Measurements from ENCODE around the gene PTGFRN.

The PTGFRN gene

DNA sequence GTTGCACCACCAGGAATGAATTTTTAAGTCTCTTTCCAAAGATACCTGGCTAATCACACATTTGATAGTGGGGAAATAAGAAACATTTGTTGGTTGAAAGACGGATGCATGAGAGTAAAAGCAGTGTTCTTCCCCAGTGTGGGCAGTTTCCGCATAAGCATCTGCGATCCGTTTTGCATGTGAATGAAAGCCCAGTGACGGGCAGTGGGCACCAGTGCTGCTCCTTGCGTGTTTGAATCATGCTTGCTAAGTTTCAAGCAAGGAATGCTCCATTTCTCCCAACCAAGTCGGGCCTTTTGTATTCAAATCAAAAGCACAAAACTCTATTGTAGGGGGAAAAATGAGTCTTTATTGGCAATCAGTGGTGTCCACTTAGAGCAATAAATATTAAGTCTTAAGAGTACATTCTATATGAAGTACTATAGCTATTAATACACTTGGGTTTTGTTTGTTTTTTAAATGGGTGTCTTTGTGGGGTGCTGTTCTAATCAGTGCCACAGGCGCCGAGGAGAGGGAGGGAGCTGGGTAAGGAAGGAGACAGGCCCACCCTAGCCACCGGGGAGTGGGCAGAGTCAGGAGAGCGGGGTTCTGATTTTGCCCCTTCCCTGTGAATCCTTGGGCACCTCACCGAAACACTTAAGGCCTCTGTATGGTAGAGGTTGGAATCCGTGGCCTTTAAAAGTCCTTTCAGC lies 750 bp upstream of the PTGFRN start:
- TF ChIP-seq CTCF (IDR thresholded peaks at IDR 0.05) = no peak

DNA sequence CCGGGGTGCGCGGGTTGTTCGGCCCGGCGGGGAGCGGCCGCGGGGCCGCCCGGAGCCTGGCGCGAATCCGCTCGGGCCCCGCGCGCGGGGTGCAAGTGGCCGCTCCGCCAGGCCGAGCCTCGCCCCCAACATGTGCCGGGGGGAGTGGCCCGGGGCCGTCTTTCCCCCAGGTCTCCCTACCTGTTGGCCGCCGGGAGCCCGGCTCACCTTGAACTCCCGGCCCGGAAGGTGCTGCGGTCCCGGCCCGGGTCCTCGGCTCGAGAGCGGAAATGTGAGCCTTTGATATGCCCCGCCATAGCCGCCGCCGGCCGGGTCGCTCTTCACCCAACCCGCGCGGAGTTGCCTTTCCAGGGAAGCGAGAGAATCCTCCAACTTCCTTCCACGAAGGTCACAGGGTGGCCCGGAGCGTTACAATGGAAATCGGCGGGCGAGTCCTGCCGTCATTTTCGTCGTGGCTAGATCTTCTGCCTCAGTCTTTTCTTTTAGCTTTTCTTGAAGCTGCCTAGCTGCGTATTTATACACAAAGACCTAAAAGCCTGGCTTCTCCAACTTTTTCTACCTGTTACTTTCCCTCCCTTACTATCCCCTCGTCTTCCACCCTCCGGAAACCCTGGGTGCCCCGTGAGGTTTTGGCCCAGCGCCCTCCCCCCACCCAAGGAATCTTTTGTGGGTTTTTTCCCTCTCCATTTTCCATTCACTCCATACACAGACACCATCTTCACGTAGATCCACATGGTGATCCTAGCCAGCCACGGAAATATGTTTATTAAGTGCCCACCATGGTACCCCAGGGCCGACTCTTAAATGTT lies 867 bp downstream of the PTGFRN start:
- no peak for TF ChIP-seq CTCF (IDR thresholded peaks at IDR 0.05)

- no peak for TF ChIP-seq CTCF (IDR thresholded peaks at IDR 0.05)
These were observed 1.5 kb downstream of the PTGFRN start for GRCh38 chr1:116911188-116911553.

DNA sequence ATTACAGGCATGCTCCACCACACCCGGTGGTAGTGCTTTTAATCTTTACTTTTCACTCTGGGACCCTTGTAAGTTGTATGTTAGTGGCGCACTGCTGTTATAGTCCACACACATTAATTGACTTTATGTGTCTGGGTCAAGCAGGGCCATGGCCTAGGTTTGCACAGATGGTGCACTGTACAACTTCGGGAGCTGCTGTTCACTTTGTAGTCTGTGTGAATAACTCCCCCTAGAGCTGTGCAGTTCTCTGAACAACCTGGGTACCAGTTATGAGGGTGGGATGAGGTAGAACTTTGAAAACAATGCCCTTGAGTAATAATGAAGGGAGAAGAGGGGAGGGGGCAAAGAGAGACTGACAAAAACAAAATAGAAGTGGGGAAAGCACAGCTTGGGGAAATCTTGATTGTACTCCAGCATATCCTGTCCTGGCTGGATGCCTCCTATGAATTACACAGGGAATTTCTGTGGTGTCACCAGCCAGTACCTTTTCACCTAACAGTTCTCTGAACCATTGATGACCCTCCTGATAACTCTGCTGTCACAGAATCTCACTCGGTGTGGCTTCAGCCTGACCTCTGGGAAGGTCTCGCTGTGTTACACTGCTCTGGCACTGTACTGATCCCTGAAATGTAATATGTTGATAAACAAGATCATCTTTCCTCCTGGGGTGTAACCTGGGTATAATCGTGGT lies 2.2 kb downstream of the PTGFRN start:
- TF ChIP-seq CTCF (IDR thresholded peaks at IDR 0.05) = no peak

DNA sequence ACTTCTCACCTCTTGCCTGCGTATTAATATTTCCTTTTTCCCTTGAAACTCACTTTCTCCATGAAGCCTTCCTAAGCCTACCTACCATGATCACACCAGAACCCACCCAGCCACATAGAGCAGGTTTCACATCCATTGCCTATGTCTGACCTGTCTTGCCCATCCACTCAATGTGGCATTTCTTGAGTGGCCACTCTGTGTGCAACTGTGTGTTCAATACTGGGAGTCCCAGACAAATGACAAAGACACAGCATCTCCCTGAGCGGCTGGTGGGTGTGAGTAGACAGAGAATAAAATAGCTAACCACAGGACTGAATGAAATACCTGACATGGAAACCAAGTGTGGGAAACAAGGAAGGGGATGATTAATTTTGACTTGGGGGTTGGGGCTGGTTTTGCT lies 3.1 kb downstream of the PTGFRN start:
- no peak for TF ChIP-seq CTCF (IDR thresholded peaks at IDR 0.05)

DNA sequence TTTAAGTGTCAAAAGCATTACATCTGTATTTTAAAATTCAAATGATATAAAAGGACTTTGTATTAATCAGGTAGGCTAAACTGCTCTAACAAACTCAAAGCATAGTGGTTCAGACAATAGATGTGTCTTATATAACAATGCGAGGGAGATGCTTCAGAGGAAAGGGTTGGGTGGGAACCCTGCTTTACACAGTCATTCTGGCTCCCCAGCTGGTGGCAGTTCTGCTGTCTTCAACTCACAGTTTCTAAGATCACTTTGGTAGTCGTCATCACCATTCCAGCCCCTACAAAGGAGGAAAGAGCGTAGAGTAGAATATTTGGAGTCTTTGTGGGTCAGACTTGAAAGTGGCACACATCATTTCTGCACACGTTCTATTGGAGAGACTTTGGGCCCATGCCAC lies 4.2 kb downstream of the PTGFRN start:
- no peak for TF ChIP-seq CTCF (IDR thresholded peaks at IDR 0.05)

DNA sequence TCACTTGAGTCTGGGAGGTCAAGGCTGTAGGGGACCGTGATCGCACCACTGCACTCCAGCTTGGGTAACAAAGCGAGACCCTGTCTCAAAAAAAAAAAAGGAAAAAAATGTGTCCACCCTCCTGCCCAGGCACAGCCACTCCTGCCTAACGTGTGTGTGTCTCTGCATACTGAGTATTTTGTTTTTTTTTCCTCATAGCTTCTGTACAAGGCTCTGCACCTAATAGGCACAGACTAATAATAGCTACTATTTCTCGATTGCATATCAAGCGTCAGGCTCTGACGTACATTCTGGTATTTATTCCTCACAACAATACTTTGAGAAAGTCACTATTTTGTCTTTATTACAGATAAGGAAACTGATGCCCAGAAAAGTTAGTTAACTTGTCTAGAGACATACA lies 5.0 kb downstream of the PTGFRN start:
- no peak for TF ChIP-seq CTCF (IDR thresholded peaks at IDR 0.05)
